NCI-H526 (cell line): ENCODE data around the gene TEX50.
"Not testable (repeated sequence)": the region's sequence is repeated elsewhere in the genome, so short reads cannot be mapped to it uniquely, and the experiment has no call there.

ENCODE experiments used
- DNase-seq, 2 experiments: peaks; one replicate each; lab custom pipeline; 2025; lab: John Stamatoyannopoulos, UW

The TEX50 gene

GRCh38 chr1:173663159-173663558 lies 28.0 kb downstream of the TEX50 start:
- DNase-seq = no peak

- DNase-seq = no peak
Observed at GRCh38 chr1:173666646-173667045, 31.5 kb downstream of the TEX50 start.

GRCh38 chr1:173669491-173669941 lies 34.4 kb downstream of the TEX50 start, which contains the start of gene ANKRD45:
TSS of gene ANKRD45 (minus strand) at chr1:173669851. CDS start at chr1:173659418, 10,433 bp downstream.
- peak; percentile 72 to 93 for DNase-seq

- not testable (repeated sequence) for DNase-seq
Observed at GRCh38 chr1:173674496-173674895, 39.4 kb downstream of the TEX50 start.

GRCh38 chr1:173680152-173680551 lies 45.0 kb downstream of the TEX50 start:
- DNase-seq = not testable (repeated sequence)

GRCh38 chr1:173682184-173682583 lies 47.0 kb downstream of the TEX50 start:
- DNase-seq = no peak

- not testable (repeated sequence) for DNase-seq
Observed at GRCh38 chr1:173683838-173684237, 48.7 kb downstream of the TEX50 start.

- not testable (repeated sequence) for DNase-seq
Observed at GRCh38 chr1:173685121-173685520, 50.0 kb downstream of the TEX50 start.
